Kidney (tissue), 14 donors: Measurements from ENCODE around the gene INSRR. TPM values are rescaled to one million over a fixed set of nuclear protein-coding genes. Genes with fewer than 3 reads are reported as not detected.

Experiments used
- DNase-seq, 5 donors: peaks; one replicate each; pipeline ENCODE4 v3.0.0-alpha.2; 2013 to 2020
- FAIRE-seq: peaks from 2 replicates; lab custom pipeline; 2012; peaks lifted over from hg19 to GRCh38; lab: Jason Lieb, UNC
- H3K27ac ChIP-seq, 2 donors: one replicate each; pipeline ENCODE4 v1.7.0; 2013; ENCODE audit warnings: low read depth in 2 of 2, low read length in 2 of 2, inconsistent platforms in 1 of 2
- H3K27me3 ChIP-seq: one replicate; pipeline ENCODE4 v1.7.1; 2013; ENCODE audit warnings: low read length, inconsistent platforms; ENCODE audit not compliant: control insufficient read depth, insufficient read depth
- H3K36me3 ChIP-seq, 3 donors: one replicate each; pipeline versions ENCODE4 v1.7.0 to v1.7.1; 2013; ENCODE audit warnings: low read length in 3 of 3, control low read depth in 1 of 3, inconsistent platforms in 1 of 3; ENCODE audit not compliant: insufficient read depth in 3 of 3, control insufficient read depth in 2 of 3
- H3K4me1 ChIP-seq, 3 donors: one replicate each; pipeline versions ENCODE4 v1.7.0 to v1.7.1; 2013; ENCODE audit warnings: low read length in 3 of 3, inconsistent platforms in 1 of 3, low read depth in 1 of 3; ENCODE audit not compliant: control insufficient read depth in 2 of 3, insufficient read depth in 2 of 3
- H3K4me3 ChIP-seq, 3 donors: one replicate each; pipeline versions ENCODE4 v1.7.0 to v1.8.1; 2013; ENCODE audit warnings: low read length in 3 of 3, control low read depth in 1 of 3, inconsistent platforms in 1 of 3
- H3K9ac ChIP-seq, 3 donors: one replicate each; pipeline versions ENCODE4 v1.7.0 to v1.7.1; 2013; ENCODE audit warnings: low read length in 3 of 3, control low read depth in 1 of 3, inconsistent platforms in 1 of 3
- H3K9me3 ChIP-seq, 3 donors: one replicate each; pipeline versions ENCODE4 v1.7.0 to v1.7.1; 2013; ENCODE audit warnings: low read length in 3 of 3, control low read depth in 1 of 3, inconsistent platforms in 1 of 3; ENCODE audit not compliant: control insufficient read depth in 2 of 3, insufficient read depth in 1 of 3
- intact Hi-C: fragments of 100-400 bp; cut with DNase I; formaldehyde crosslinking; loops from one replicate; pipeline ENCODE4 v1.11.1; 2022
- polyA plus RNA-seq: library from polyadenylated mRNA; stranded (reverse); fragments of 350-450 nt; fragmentation: Illumina TruSeq; extraction: RNeasy Lipid Tissue Mini Kit (QIAGEN cat#74804); gene quantifications from one replicate; pipeline ENCODE4 v1.2.3, GENCODE V29; 2014; ENCODE audit warnings: low read depth, low replicate concordance; ENCODE audit not compliant: insufficient read depth
- total RNA-seq: library from RNA; stranded (reverse); fragmentation: NEBNext Ultra II Directional; extraction: Animal tissue kit (Norgen Biotek cat#: 25700); gene quantifications from one replicate; pipeline ENCODE4 v1.2.1, GENCODE V29; 2021
- TF ChIP-seq, protein P1 (sequence below): IDR thresholded peaks from 3 replicates; pipeline ENCODE4 v1.5.1; 2012; ENCODE audit warnings: mild to moderate bottlenecking, moderate library complexity, borderline replicate concordance; ENCODE audit not compliant: insufficient read depth; ENCODE audit errors: extremely low read depth
- donor health status: control.
- donor health status: control.
- donor health status: control.
- donor health status: control.
- donor health status: control.
- donor health status: DM: yes; HTN: yes; CAD: no.
- donor health status: Normal renal cell carcinoma (clear cell type).

The INSRR gene
- total and polyA plus RNA-seq, 2 donors from 2014 or later: 0.35 to 2.4 TPM

DNA sequence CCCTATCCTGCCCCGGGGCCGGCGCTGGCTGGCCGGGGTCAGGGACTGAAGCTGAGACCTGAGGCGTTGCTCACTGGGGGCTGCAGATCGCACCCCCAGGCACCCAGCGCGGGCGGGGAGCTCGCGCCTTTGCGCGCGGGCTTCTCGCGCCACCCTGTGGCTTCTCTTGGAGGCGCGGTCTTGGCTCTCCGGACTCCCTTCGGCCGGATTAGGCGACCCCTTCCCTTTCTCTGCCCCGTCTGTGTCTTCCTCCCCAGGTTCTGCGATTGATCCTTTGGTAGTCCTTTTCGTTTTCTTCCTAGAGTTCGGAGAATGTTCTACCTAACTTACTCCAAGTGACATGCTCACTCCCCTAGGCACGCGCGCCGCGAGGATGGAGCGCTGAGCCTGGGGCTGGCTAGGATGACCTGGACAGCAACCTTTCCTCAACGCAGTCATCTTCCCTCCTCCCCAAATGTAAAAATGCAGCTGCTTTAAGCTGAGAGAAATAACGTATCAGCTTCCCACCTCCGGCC is 1.3 kb upstream of the INSRR start:
- FAIRE-seq (no peak), DNase-seq (peak; percentile 67 to 80 (median 76))
- peaks cover 0 to 10% (median 0%) of the 10 kb centered on the region in 3 donors for H3K4me1 ChIP-seq
- H3K27ac ChIP-seq: no peak overlapping the region
- peak overlapping the region; percentile 20 to 25 (median 24) for H3K4me3 ChIP-seq
- no peaks in the 10 kb centered on the region for H3K36me3 ChIP-seq
- H3K27me3 ChIP-seq: peaks cover 24% of the 10 kb centered on the region
- H3K9ac ChIP-seq: no peak overlapping the region
- intact Hi-C loops: no loop called here
- H3K9me3 ChIP-seq: no peaks in the 10 kb centered on the region
- TF ChIP-seq, protein P1, sequence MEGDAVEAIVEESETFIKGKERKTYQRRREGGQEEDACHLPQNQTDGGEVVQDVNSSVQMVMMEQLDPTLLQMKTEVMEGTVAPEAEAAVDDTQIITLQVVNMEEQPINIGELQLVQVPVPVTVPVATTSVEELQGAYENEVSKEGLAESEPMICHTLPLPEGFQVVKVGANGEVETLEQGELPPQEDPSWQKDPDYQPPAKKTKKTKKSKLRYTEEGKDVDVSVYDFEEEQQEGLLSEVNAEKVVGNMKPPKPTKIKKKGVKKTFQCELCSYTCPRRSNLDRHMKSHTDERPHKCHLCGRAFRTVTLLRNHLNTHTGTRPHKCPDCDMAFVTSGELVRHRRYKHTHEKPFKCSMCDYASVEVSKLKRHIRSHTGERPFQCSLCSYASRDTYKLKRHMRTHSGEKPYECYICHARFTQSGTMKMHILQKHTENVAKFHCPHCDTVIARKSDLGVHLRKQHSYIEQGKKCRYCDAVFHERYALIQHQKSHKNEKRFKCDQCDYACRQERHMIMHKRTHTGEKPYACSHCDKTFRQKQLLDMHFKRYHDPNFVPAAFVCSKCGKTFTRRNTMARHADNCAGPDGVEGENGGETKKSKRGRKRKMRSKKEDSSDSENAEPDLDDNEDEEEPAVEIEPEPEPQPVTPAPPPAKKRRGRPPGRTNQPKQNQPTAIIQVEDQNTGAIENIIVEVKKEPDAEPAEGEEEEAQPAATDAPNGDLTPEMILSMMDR: peak; percentile 59

DNA sequence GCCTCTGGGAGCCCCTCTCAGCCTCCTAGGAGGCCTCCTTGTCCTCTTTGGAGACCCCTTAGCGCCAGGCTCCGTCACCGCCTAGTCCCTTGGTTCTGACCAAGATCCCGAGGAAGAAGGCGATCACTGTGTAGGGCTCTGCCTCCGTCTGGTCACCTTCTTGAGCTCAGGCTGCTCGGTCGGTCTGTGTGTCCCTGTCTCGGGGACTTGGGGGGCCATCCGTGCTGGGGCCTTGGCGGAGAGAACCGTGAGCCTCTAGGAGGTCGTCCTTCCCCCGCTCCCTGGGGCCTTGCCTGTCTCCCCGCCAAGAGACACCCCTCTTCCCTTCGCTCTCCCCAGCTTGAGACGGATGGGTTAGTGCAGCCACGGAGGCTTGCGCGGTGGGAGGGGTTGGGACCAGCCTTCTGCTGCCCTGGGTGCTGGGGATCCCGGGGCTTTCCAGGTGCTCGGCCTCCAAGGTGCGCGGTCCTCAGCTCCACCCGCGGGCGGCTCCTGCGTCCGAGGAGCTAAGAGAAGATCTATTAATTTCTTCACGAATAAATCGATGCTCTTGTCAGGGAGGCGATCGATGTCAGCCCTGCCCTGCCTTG is 701 bp upstream of the INSRR start:
- H3K36me3 ChIP-seq: no peaks in the 10 kb centered on the region
- DNase-seq (peak in 1 of 5 donors; percentile 64), FAIRE-seq (no peak)
- H3K27ac ChIP-seq: no peak overlapping the region
- H3K4me1 ChIP-seq: peaks cover 0 to 10% (median 0%) of the 10 kb centered on the region in 3 donors
- no peaks in the 10 kb centered on the region for H3K9me3 ChIP-seq
- H3K4me3 ChIP-seq: peak overlapping the region in 1 of 3 donors; percentile 25
- intact Hi-C loops: loop anchor here (10.0 kb wide), 1 partner anchor 65 kb away; no protein-coding TSS in a partner anchor
- TF ChIP-seq, protein P1: no peak
- H3K9ac ChIP-seq: no peak overlapping the region
- H3K27me3 ChIP-seq: peaks cover 24% of the 10 kb centered on the region

- FAIRE-seq (no peak), DNase-seq (peak in 1 of 5 donors; percentile 34)
- Histone ChIP-seq H3K9me3 (no peaks in the 10 kb centered on the region), H3K27me3 (peaks cover 22% of the 10 kb centered on the region), H3K9ac (no peak overlapping the region), H3K4me3 (no peak overlapping the region), H3K4me1 (peaks cover 0 to 10% (median 0%) of the 10 kb centered on the region in 3 donors), H3K27ac (no peak overlapping the region), H3K36me3 (no peaks in the 10 kb centered on the region)
- intact Hi-C loops: loop anchor here (10.0 kb wide), 1 partner anchor 64 kb away; no protein-coding TSS in a partner anchor
- TF ChIP-seq, protein P1: no peak
Measured at GRCh38 chr1:156858555-156858956, 361 bp downstream of the INSRR start.
